ENCODE results near the gene FMN1.

The FMN1 gene

GRCh38 chr15:33051528-33051927 lies 143.0 kb downstream of the FMN1 start:
- H3K4me3 Mint-ChIP-seq: no peak overlapping the region
- no peaks in the 10 kb centered on the region for H3K4me1 Mint-ChIP-seq
- H3K9me3 Mint-ChIP-seq: peaks cover 71% of the 10 kb centered on the region
- TF ChIP-seq CTCF (IDR thresholded peaks at IDR 0.05): no peak
- H3K36me3 Mint-ChIP-seq (ENCODE audit: low read depth): peaks cover 71% of the 10 kb centered on the region
- H3K27me3 Mint-ChIP-seq (ENCODE audit: low read depth, poor library complexity): peaks cover 3% of the 10 kb centered on the region
- DNase-seq: no peak
- H3K27ac Mint-ChIP-seq: no peak overlapping the region

GRCh38 chr15:33048255-33048654 lies 146.3 kb downstream of the FMN1 start:
- DNase-seq: no peak
- H3K4me1 Mint-ChIP-seq: no peaks in the 10 kb centered on the region
- no peak overlapping the region for H3K27ac Mint-ChIP-seq
- H3K9me3 Mint-ChIP-seq: peaks cover 82% of the 10 kb centered on the region
- peaks cover 72% of the 10 kb centered on the region for H3K36me3 Mint-ChIP-seq (ENCODE audit: low read depth)
- H3K27me3 Mint-ChIP-seq (ENCODE audit: low read depth, poor library complexity): peaks cover 3% of the 10 kb centered on the region
- no peak for TF ChIP-seq CTCF (IDR thresholded peaks at IDR 0.05)
- H3K4me3 Mint-ChIP-seq: no peak overlapping the region

- DNase-seq: no peak
- Mint-ChIP-seq H3K4me3 (no peak overlapping the region), H3K9me3 (peaks cover 89% of the 10 kb centered on the region), H3K27ac (no peak overlapping the region), H3K36me3 (ENCODE audit: low read depth) (peaks cover 76% of the 10 kb centered on the region), H3K27me3 (ENCODE audit: low read depth, poor library complexity) (peaks cover 3% of the 10 kb centered on the region), H3K4me1 (no peaks in the 10 kb centered on the region)
- TF ChIP-seq CTCF (IDR thresholded peaks at IDR 0.05): no peak
Measured at GRCh38 chr15:33047077-33047476, 147.4 kb downstream of the FMN1 start.

GRCh38 chr15:33046329-33046728 lies 148.2 kb downstream of the FMN1 start:
- no peak overlapping the region for H3K4me3 Mint-ChIP-seq

GRCh38 chr15:33045066-33045810 lies 149.3 kb downstream of the FMN1 start:
- H3K36me3 Mint-ChIP-seq (ENCODE audit: low read depth): peaks cover 66% of the 10 kb centered on the region

More at GRCh38 chr15:33046329-33046728, 148.2 kb downstream of the FMN1 start:
- H3K27me3 Mint-ChIP-seq (ENCODE audit: low read depth, poor library complexity): peaks cover 3% of the 10 kb centered on the region
- H3K36me3 Mint-ChIP-seq (ENCODE audit: low read depth): peaks cover 76% of the 10 kb centered on the region
- no peak for DNase-seq
- H3K9me3 Mint-ChIP-seq: peaks cover 89% of the 10 kb centered on the region
- no peaks in the 10 kb centered on the region for H3K4me1 Mint-ChIP-seq
- no peak overlapping the region for H3K27ac Mint-ChIP-seq
- TF ChIP-seq CTCF (IDR thresholded peaks at IDR 0.05): no peak

More at GRCh38 chr15:33045066-33045810, 149.3 kb downstream of the FMN1 start:
- DNase-seq: no peak
- Mint-ChIP-seq H3K9me3 (peaks cover 79% of the 10 kb centered on the region), H3K27me3 (ENCODE audit: low read depth, poor library complexity) (peaks cover 3% of the 10 kb centered on the region), H3K27ac (no peak overlapping the region), H3K4me3 (no peak overlapping the region), H3K4me1 (no peaks in the 10 kb centered on the region)
- TF ChIP-seq CTCF (IDR thresholded peaks at IDR 0.05): no peak

Measured in nephron progenitor cell (in vitro differentiated cells).